ENCODE results near the gene SKIC3.

SKIC3 gene

DNA sequence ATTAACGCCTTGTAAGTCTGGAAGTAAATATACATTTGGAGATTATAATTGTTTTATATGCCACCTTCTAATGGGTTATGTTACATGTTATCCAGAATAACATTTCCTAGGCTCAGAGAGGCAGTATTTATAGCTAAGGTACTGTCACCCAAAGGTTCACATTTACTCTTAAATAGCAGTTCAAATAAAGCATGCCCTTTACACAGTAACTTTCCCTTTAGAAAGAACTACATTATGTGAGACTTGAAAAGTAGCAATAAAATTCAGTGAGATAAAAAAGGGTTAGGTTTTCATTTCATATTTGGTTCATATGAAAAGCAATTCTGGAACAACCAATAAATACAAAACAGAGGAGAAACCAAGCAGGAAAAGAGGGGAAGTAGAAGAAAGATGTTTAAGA, 35.1 kb downstream of the SKIC3 start:
- DNase-seq (ENCODE audit: low spot score) = no peak
- TF ChIP-seq, protein P1, sequence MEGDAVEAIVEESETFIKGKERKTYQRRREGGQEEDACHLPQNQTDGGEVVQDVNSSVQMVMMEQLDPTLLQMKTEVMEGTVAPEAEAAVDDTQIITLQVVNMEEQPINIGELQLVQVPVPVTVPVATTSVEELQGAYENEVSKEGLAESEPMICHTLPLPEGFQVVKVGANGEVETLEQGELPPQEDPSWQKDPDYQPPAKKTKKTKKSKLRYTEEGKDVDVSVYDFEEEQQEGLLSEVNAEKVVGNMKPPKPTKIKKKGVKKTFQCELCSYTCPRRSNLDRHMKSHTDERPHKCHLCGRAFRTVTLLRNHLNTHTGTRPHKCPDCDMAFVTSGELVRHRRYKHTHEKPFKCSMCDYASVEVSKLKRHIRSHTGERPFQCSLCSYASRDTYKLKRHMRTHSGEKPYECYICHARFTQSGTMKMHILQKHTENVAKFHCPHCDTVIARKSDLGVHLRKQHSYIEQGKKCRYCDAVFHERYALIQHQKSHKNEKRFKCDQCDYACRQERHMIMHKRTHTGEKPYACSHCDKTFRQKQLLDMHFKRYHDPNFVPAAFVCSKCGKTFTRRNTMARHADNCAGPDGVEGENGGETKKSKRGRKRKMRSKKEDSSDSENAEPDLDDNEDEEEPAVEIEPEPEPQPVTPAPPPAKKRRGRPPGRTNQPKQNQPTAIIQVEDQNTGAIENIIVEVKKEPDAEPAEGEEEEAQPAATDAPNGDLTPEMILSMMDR (IDR thresholded peaks at IDR 0.05; ENCODE audit: extremely low read depth, missing control alignments) = no peak

DNA sequence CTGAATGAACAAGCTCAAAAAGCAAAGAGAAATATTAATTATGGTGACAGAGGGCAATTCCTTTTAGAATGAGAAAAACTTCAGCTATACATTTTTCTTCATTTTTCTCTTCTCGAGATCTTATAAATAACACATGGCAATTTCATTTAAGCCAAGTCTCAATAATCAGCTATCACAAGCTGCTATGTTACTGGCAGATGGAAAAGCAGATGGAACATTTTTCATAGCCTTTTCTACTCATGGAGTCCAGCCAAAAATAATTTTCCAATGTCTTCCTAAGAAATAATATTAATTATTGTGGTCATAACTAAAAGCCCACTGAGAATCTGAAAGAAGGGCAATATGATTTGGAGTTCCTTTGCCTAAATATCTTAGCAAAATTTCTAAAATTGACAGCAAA, 35.6 kb downstream of the SKIC3 start:
- DNase-seq (ENCODE audit: low spot score) = no peak
- TF ChIP-seq, protein P1 (IDR thresholded peaks at IDR 0.05; ENCODE audit: extremely low read depth, missing control alignments) = no peak

DNA sequence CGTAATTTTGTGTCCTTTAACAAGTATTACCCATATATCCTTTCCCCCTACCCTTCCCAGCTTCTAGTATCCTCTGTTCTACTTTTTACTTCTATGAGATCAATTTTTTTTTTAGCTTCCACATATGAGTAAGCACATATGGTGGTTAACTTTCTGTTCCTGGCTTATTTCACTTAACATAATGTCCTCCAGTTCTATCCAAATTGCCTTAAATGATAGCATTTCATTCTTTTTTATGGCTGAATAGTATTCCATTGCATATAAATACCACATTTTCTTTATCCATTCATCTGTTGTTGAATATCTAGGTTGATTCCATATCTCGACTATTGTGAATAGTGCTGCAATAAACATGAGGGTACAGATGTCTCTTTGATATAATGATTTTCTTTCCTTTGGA, 36.4 kb downstream of the SKIC3 start:
- TF ChIP-seq, protein P1 (IDR thresholded peaks at IDR 0.05; ENCODE audit: extremely low read depth, missing control alignments) = no peak
- DNase-seq (ENCODE audit: low spot score) = no peak

DNA sequence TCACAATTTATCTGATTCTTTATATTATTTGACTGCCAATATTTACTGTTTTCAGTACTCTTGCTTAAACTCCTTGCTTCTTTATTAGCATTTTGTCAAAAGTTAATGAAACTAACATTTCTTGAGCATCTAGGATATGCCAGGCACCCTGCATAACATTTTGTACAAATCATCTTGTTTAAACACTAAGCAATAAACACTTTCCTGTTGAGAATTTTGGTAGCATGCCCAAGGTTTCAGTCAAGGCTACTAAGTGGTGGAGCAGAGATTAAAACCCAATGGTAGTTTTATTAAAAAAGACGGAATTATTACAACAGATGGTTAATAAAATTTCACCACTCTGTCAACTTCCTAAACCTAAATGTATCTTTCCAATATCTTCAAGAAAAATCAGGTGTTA, 43.2 kb downstream of the SKIC3 start:
- no peak for DNase-seq (ENCODE audit: low spot score)
- TF ChIP-seq, protein P1 (IDR thresholded peaks at IDR 0.05; ENCODE audit: extremely low read depth, missing control alignments) = no peak

DNA sequence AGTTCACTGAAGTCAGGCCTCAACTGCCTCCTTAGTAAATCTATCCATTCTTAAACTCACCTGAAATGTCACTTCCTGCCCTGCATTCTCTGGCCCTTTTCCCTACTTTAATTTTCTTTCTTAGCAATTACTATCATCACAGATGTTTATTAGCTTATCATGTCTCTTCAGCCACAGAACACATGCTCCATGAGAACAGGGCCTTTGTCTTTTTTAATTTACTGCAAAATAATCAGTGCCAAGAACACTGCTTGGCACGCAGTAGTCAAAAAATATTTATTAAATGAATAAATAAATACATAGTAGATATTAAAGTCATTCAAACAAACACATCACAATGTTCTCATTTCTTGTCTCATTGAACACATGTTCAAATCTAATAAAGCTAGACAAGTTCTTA, 46.2 kb downstream of the SKIC3 start:
- no peak for DNase-seq (ENCODE audit: low spot score)
- TF ChIP-seq, protein P1 (IDR thresholded peaks at IDR 0.05; ENCODE audit: extremely low read depth, missing control alignments) = no peak

All from GM20000 (cell line).